Vagina (tissue), 2 donors: ENCODE data around the gene BAZ1B. TPM values are rescaled to one million over a fixed set of nuclear protein-coding genes. Genes with fewer than 3 reads are reported as not detected.
"Not testable (repeated sequence)": the region's sequence is repeated elsewhere in the genome, so short reads cannot be mapped to it uniquely, and the experiment has no call there.

ENCODE experiments used
- DNase-seq, 2 donors: peaks; one replicate each; pipeline ENCODE4 v3.0.0-alpha.2; 2017; ENCODE audit errors: extremely low spot score in 2 of 2
- H3K27ac ChIP-seq: fragments of 200-600 bp; sonication (generic); one replicate; pipeline ENCODE4 v1.5.1; 2019
- H3K27me3 ChIP-seq: fragments of 200-600 bp; sonication (generic); one replicate; pipeline ENCODE4 v1.5.1; 2019
- H3K36me3 ChIP-seq, 2 donors: fragments of 200-600 bp; sonication (generic); one replicate each; pipeline ENCODE4 v1.5.1; 2017 to 2019
- H3K4me1 ChIP-seq: fragments of 200-600 bp; sonication (generic); one replicate; pipeline ENCODE4 v1.5.1; 2019
- H3K4me3 ChIP-seq, 2 donors: fragments of 200-600 bp; sonication (generic); 1 replicate in 1 of 2; 2 replicates in 1 of 2; pipeline ENCODE4 v1.5.1; 2016 to 2019
- H3K9me3 ChIP-seq: fragments of 200-600 bp; sonication (generic); one replicate; pipeline ENCODE4 v1.5.1; 2019
- CTCF ChIP-seq, 3 experiments: fragments of 450-650 bp in 2 of 3; fragments of 200-600 bp in 1 of 3; sonication (generic) in 1 of 3; IDR thresholded peaks; one replicate each; pipeline ENCODE4 v1.5.1; 2017 to 2019; ENCODE audit warnings: antibody characterized with exemption in 3 of 3, mild to moderate bottlenecking in 2 of 3, moderate library complexity in 2 of 3
- POLR2A ChIP-seq, 2 donors: fragments of 450-650 bp; IDR thresholded peaks; one replicate each; pipeline ENCODE4 v1.6.1; 2017; ENCODE audit warnings: antibody characterized with exemption in 2 of 2, mild to moderate bottlenecking in 2 of 2, moderate library complexity in 2 of 2
- POLR2AphosphoS5 ChIP-seq, 2 donors: sonication (generic); formaldehyde crosslinking; IDR thresholded peaks; one replicate each; pipeline ENCODE4 v1.9.0; 2017; ENCODE audit warnings: antibody characterized with exemption in 2 of 2, mild to moderate bottlenecking in 2 of 2, low read depth in 1 of 2; ENCODE audit not compliant: insufficient read depth in 1 of 2
- intact Hi-C: fragments of 100-400 bp; cut with DNase I; formaldehyde crosslinking; loops from one replicate; pipeline ENCODE4 v1.15.1; 2023
- total RNA-seq: library from RNA; depleted of rRNA; stranded (reverse); fragments of >200 nt; gene quantifications from one replicate; pipeline ENCODE4 v1.2.3, GENCODE V29; 2016

The BAZ1B gene
- total RNA-seq, 1 donor from 2014 or later: 45.4 TPM

DNA sequence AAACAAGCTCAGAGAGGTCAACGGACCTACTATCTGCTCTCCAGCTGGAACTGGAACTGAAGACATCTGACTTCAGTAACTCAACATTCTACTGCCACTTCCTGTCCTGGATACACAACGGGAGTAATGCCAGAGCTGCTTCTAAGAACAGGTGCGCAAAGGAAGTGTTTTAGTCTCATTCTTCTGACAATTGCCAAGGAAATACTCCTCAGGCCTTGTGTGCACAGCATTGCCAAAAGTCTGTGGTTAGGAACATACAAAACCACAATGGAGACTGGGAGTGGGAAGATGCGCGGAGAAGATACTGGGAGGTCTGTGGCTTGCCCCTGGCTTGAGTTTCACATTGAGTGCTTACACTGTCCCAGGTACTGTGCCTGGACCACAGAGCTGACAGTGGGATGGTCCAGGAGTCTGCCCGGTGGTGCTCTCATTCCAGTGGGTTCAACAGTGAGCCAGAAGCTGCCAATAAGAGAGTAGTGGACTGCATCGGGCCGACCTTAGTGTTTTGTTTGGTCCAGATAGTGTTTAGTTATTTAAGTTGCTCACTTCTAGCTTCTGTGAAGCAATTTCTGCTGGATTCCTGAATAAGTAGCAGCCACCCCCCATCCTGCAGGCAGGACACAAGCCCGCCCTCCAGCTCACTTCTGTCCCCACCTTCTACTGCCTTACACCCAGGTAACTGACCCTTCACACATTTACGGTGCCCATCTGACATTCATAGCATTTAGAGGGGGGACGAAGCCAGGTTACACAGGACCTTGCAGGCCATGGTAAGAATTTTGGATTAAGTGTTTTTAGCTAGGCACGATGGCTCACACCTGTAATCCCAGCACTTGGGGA lies 46.0 kb upstream of the BAZ1B start:
- H3K9me3 ChIP-seq: no peaks in the 10 kb centered on the region
- H3K27me3 ChIP-seq: no peaks in the 10 kb centered on the region
- no peaks in the 10 kb centered on the region for H3K4me1 ChIP-seq
- peaks cover 0 to 34% of the 10 kb centered on the region in 2 donors for H3K36me3 ChIP-seq
- no peak overlapping the region for H3K4me3 ChIP-seq
- DNase-seq: no peak
- no peak overlapping the region for H3K27ac ChIP-seq
- TF ChIP-seq POLR2A (IDR thresholded peaks at IDR 0.05) (no peak), POLR2AphosphoS5 (IDR thresholded peaks at IDR 0.05; ENCODE audit: insufficient read depth in 1 of 2, low read depth in 1 of 2) (no peak), CTCF (IDR thresholded peaks at IDR 0.05) (no peak)
- intact Hi-C loops: no loop called here

DNA sequence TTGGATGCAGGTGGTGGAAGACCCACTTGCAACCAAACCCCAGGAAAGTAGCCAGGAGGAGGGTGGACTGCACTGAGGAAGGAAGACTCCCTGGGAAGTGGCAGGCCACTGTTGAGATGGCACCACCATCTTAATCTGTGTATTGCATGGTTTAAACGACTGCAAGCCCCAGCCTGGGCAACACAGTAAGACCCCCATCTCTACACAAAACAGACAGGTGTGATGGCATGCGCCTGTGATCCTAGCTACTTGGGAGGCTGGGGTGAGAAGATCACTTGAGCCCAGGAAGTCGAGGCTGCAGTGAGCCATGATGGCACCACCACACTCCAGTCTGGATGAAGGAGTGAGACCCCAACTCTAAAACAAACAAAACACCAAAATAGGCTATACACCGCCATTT lies 45.0 kb upstream of the BAZ1B start:
- H3K4me3 ChIP-seq: no peak overlapping the region
- no peak for DNase-seq
- no peak overlapping the region for H3K27ac ChIP-seq
- intact Hi-C loops: no loop called here
- no peak for TF ChIP-seq CTCF (IDR thresholded peaks at IDR 0.05)
- no peak for TF ChIP-seq POLR2A (IDR thresholded peaks at IDR 0.05)
- no peak for TF ChIP-seq POLR2AphosphoS5 (IDR thresholded peaks at IDR 0.05; ENCODE audit: insufficient read depth in 1 of 2, low read depth in 1 of 2)
- H3K36me3 ChIP-seq: peaks cover 0 to 25% of the 10 kb centered on the region in 2 donors
- H3K9me3 ChIP-seq: no peaks in the 10 kb centered on the region
- no peaks in the 10 kb centered on the region for H3K27me3 ChIP-seq
- H3K4me1 ChIP-seq: no peaks in the 10 kb centered on the region

- H3K4me1 ChIP-seq, H3K9me3 ChIP-seq, H3K27ac ChIP-seq: not testable (repeated sequence)
Observed at GRCh38 chr7:73566431-73566830, 44.3 kb upstream of the BAZ1B start.

GRCh38 chr7:73565675-73566340 lies 43.7 kb upstream of the BAZ1B start:
- no peak overlapping the region for H3K4me3 ChIP-seq
- no peaks in the 10 kb centered on the region for H3K4me1 ChIP-seq
- no peak for DNase-seq
- no peaks in the 10 kb centered on the region for H3K9me3 ChIP-seq
- H3K27me3 ChIP-seq: no peaks in the 10 kb centered on the region
- H3K36me3 ChIP-seq: peaks cover 0 to 12% of the 10 kb centered on the region in 2 donors
- intact Hi-C loops: no loop called here
- TF ChIP-seq CTCF (IDR thresholded peaks at IDR 0.05): no peak
- no peak for TF ChIP-seq POLR2AphosphoS5 (IDR thresholded peaks at IDR 0.05; ENCODE audit: insufficient read depth in 1 of 2, low read depth in 1 of 2)
- no peak for TF ChIP-seq POLR2A (IDR thresholded peaks at IDR 0.05)
- no peak overlapping the region for H3K27ac ChIP-seq

More at GRCh38 chr7:73566431-73566830, 44.3 kb upstream of the BAZ1B start:
- H3K4me3 ChIP-seq, DNase-seq, H3K27me3 ChIP-seq, intact Hi-C loops: not testable (repeated sequence)
- peaks cover 0 to 18% of the 10 kb centered on the region in 2 donors for H3K36me3 ChIP-seq

DNA sequence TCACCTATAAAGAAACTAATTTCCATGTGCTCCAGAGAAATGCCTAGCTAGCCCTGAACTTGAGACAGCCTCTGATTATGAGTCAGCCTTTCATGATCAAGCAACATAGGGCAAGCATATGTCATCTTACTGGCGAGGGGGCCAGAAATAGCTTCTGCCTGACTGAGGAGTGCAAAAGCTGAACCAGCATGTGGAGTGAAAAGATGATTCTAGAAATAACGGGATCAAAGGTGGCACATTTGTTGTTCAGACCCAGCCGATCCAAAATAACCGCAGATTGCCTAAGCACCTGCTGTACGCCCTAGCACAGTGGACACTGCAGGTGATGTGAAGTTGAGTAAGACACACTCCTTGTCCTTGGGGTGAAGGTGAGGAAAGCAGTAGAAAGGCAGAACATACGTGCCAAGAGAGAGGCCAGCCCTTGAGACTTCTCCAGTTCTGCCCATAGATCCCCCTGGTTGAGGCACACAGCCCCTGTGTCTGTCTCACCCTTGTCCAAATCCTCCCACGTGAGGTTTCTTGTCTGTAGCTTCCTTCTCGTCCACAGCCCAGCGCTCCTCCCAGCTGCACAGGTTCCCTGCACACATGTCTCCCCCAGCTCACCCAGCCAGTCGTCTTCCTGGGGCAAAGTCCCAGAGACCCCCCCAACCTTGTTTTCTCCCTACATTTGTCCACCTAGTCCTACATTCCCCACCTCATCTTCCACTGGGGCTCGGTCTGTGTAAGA lies 38.2 kb upstream of the BAZ1B start:
- DNase-seq: no peak
- intact Hi-C loops: no loop called here
- no peak for TF ChIP-seq POLR2A (IDR thresholded peaks at IDR 0.05)
- no peak for TF ChIP-seq CTCF (IDR thresholded peaks at IDR 0.05)
- TF ChIP-seq POLR2AphosphoS5 (IDR thresholded peaks at IDR 0.05; ENCODE audit: insufficient read depth in 1 of 2, low read depth in 1 of 2): no peak
- Histone ChIP-seq H3K4me1 (peaks cover 14% of the 10 kb centered on the region), H3K9me3 (no peaks in the 10 kb centered on the region), H3K27ac (no peak overlapping the region), H3K4me3 (no peak overlapping the region), H3K36me3 (no peaks in the 10 kb centered on the region), H3K27me3 (no peaks in the 10 kb centered on the region)
